Ishikawa (cell line): Measurements from ENCODE around the gene MTO1.

Experiments
- EP300 ChIP-seq: IDR thresholded peaks from 2 replicates; pipeline ENCODE4 v1.6.1; 2012; ENCODE audit warnings: borderline replicate concordance
- NFIC ChIP-seq: IDR thresholded peaks from 2 replicates; pipeline ENCODE4 v1.6.1; 2012
- RAD21 ChIP-seq: IDR thresholded peaks from 2 replicates; pipeline ENCODE4 v1.6.1; 2012; ENCODE audit warnings: low read depth
- TAF1 ChIP-seq: IDR thresholded peaks from 2 replicates; pipeline ENCODE4 v1.6.1; 2012; ENCODE audit warnings: low read depth, mild to moderate bottlenecking
- TF ChIP-seq, protein P1 (sequence below): IDR thresholded peaks from 2 replicates; pipeline ENCODE4 v1.6.1; 2012; ENCODE audit warnings: low read depth, mild to moderate bottlenecking
- TF ChIP-seq, protein P2 (sequence below): IDR thresholded peaks from 2 replicates; pipeline ENCODE4 v1.6.1; 2012

DNA sequence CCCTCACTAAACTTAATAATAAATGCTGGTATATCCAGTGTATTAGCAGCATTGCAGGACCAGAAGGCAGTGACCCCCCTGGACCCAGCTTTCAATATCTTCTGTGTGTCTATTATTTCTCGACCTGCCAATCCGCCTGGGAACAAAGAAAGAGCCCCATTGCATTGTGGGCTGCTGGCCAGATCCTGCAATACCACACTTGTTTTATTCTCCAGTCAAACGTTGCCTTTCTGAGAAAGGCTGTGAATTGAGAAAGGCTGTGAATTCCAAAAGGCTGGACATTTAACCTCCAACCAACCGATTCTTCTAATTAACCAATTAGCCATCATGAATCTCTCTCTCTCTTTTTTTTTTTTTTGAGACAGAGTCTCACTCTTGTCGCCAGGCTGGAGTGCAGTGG is 1.5 kb upstream of the MTO1 start:
- TF ChIP-seq, protein P1, sequence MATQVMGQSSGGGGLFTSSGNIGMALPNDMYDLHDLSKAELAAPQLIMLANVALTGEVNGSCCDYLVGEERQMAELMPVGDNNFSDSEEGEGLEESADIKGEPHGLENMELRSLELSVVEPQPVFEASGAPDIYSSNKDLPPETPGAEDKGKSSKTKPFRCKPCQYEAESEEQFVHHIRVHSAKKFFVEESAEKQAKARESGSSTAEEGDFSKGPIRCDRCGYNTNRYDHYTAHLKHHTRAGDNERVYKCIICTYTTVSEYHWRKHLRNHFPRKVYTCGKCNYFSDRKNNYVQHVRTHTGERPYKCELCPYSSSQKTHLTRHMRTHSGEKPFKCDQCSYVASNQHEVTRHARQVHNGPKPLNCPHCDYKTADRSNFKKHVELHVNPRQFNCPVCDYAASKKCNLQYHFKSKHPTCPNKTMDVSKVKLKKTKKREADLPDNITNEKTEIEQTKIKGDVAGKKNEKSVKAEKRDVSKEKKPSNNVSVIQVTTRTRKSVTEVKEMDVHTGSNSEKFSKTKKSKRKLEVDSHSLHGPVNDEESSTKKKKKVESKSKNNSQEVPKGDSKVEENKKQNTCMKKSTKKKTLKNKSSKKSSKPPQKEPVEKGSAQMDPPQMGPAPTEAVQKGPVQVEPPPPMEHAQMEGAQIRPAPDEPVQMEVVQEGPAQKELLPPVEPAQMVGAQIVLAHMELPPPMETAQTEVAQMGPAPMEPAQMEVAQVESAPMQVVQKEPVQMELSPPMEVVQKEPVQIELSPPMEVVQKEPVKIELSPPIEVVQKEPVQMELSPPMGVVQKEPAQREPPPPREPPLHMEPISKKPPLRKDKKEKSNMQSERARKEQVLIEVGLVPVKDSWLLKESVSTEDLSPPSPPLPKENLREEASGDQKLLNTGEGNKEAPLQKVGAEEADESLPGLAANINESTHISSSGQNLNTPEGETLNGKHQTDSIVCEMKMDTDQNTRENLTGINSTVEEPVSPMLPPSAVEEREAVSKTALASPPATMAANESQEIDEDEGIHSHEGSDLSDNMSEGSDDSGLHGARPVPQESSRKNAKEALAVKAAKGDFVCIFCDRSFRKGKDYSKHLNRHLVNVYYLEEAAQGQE, result no peak
- no peak for TF ChIP-seq RAD21
- no peak for TF ChIP-seq EP300
- TF ChIP-seq, protein P2, sequence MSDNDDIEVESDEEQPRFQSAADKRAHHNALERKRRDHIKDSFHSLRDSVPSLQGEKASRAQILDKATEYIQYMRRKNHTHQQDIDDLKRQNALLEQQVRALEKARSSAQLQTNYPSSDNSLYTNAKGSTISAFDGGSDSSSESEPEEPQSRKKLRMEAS, result no peak
- no peak for TF ChIP-seq NFIC
- TF ChIP-seq TAF1, result no peak
